KOPT-K1 (cell line): ENCODE data around the gene LLGL1.

ENCODE experiments used
- H3K27ac ChIP-seq: fragments of 200-600 bp; sonication (generic); 2 replicates; pipeline ENCODE4 v1.5.1; 2016; ENCODE audit warnings: antibody characterized with exemption, mild to moderate bottlenecking, low read depth, low read length; ENCODE audit not compliant: poor library complexity, severe bottlenecking
- H3K36me3 ChIP-seq: fragments of 200-600 bp; sonication (generic); 2 replicates; pipeline ENCODE4 v1.5.1; 2017; ENCODE audit warnings: antibody characterized with exemption, mild to moderate bottlenecking, low read length, moderate library complexity; ENCODE audit not compliant: insufficient read depth
- H3K9me3 ChIP-seq: fragments of 200-600 bp; sonication (generic); 2 replicates; pipeline ENCODE4 v1.5.1; 2017; ENCODE audit warnings: antibody characterized with exemption, low read length, mild to moderate bottlenecking; ENCODE audit not compliant: insufficient read depth, poor library complexity, severe bottlenecking

LLGL1 gene

DNA sequence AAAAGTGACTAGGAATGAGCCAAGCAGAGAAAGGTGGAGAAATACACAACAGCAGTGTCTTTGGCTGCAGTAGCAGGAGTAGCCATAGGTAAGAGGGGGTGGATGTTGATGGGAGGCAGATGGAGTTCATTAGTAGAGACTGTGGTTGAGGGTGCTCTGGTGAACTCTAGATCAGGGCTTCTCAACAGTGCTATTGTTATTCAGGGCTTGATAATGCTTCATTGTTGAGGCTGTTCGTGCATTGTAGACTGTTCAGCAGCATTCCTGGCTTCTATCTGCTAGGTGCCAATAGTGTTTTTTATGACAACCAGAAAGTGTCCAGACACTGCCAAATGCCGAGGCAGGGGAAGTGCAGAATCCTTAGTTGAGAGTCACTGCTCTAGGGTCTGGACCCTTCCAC lies 38.2 kb upstream of the LLGL1 start:
- no peak overlapping the region for H3K27ac ChIP-seq
- H3K36me3 ChIP-seq, result peaks cover 69% of the 10 kb centered on the region

DNA sequence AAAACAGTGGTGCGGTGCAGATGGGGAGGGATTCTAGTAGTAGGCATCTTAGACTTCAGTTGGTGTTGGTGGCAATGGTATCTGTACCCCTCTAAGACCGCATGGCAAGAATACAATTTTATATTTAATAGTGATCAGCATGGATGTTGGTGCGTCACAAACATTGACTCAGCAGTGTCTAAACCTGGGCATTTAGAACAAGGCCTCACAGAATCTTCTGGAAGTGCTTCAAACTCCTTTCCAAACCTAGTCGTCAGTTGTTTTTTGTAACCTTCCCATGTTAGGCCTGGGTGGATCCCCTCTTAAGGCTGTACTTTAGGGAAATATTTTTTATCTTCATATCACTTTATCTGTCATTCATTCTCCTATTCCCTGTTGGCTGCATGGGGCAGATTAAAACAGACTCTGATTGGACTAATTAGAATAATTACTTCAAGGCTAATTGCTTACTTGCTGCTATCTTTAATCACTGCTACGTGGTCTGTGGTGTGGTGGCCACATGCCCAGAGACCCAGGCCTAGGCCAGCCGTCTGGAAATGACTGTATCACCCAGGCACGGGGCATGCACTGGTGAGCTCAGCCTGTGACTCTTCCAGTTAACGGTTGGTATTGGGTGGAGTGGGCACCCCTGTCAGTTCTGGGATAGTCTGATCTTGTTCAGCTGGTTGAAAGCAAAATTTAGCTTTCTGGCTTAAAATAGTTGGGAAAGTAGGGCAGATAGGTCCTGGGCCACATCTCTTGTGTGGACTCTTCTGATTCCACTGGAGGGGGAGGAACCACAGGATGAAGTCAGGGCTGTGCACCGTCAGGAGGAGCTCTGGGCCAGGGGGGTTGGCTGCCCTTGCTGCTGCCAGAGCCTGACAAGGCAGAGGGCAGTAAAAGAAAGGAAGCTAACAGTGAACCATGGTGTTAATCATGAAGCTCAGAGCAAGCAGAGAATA lies 37.3 kb upstream of the LLGL1 start:
- Histone ChIP-seq H3K9me3 (no peaks in the 10 kb centered on the region), H3K27ac (no peak overlapping the region), H3K36me3 (peaks cover 78% of the 10 kb centered on the region)

More for the DNA sequence above, 38.2 kb upstream of the LLGL1 start:
- H3K9me3 ChIP-seq, result no peaks in the 10 kb centered on the region

DNA sequence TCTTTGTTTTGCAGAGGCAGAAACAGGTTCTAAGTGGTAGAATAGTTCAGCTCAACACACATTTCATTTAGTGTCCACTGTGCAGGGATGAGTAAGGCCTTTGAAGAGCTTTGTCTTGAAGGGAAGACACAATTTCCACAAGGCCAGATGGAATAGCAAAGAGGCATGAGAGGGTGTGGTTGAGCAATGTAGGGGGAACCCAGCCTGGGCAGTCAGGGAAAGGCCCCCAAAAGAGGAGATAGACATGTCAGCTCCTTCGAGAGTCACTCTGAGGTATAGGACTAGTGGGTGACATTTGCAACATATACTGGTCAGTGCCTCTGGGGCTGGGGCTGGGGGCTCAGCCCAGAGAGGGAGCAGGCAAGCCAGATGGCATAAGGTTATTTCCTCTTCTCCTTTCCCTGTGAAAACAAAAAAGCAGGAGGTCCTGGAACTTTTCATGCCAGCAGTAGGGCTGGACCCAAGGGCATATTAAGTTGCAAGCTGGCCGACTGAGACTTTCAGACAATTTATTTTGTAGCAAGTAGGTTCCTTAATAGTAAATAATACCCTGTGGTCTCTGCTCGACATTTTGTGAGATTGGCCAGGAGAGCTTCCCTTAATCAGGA lies 34.7 kb upstream of the LLGL1 start:
- no peaks in the 10 kb centered on the region for H3K9me3 ChIP-seq
- no peak overlapping the region for H3K27ac ChIP-seq
- H3K36me3 ChIP-seq, result peaks cover 99% of the 10 kb centered on the region

DNA sequence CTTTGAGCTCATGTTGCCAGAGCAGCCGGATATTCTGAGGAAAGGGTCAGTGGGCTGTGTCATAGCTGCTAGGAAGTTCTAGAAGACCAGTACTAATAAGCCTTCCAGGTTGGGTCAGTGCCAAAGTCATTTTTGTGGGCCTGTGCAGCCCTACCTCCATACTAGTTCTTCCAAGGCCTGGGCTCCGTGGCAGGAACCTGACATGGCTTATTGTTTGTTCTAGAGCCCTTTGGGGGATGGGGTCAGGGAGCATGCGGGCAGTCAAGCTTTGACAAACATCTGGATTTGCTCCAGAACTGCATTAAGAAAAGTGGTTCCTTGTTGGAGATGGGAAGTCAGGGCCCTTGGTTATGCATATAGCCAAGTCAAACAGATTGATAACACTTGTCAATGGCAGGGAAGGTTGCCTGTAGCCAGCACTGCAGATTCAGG lies 34.2 kb upstream of the LLGL1 start:
- Histone ChIP-seq H3K36me3 (peaks cover 99% of the 10 kb centered on the region), H3K9me3 (no peaks in the 10 kb centered on the region), H3K27ac (no peak overlapping the region)

- H3K27ac ChIP-seq, result no peak overlapping the region
- no peaks in the 10 kb centered on the region for H3K9me3 ChIP-seq
- peaks cover 99% of the 10 kb centered on the region for H3K36me3 ChIP-seq
Measured at GRCh38 chr17:18191967-18192366, 33.5 kb upstream of the LLGL1 start.

DNA sequence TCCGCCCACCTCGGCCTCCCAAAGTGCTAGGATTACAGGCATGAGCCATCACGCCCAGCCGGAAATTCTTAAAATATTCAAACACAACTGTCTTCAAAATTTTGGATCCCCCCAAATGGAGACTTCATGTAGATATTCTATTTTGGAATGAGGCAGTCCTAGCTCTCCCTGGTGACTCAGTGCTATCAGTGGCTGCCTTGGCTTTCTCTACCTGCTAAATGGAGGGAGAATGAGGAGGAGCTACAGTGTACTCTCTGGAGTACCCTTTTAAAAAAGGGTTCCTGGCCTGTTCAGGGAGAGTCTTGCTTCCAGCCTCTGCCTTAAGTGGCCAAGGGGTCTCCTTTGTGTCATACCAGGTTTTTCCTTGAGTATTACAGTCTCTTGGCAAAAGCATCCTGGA lies 31.0 kb upstream of the LLGL1 start:
- Histone ChIP-seq H3K27ac (no peak overlapping the region), H3K36me3 (peaks cover 100% of the 10 kb centered on the region), H3K9me3 (no peaks in the 10 kb centered on the region)

DNA sequence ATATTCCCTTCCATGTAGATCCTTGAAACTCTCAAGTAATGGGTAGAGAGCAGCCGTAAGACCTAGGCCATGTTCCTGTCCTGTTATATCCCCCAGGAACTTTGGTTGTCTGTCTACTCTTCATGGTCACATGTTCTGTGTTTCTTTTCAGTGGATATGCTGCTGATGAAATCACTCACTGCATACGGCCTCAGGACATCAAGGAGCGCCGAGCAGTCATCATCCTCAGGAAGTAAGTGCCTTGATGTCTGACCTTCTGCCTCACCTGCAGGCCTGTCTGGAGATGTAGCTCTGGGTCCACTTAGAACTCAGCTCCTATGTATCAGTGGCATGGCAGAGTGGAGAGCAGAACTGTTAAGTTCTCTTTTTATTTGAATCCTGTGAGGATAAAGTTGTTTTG lies 30.6 kb upstream of the LLGL1 start:
- H3K36me3 ChIP-seq, result peaks cover 100% of the 10 kb centered on the region
- H3K27ac ChIP-seq, result no peak overlapping the region
- H3K9me3 ChIP-seq, result no peaks in the 10 kb centered on the region

DNA sequence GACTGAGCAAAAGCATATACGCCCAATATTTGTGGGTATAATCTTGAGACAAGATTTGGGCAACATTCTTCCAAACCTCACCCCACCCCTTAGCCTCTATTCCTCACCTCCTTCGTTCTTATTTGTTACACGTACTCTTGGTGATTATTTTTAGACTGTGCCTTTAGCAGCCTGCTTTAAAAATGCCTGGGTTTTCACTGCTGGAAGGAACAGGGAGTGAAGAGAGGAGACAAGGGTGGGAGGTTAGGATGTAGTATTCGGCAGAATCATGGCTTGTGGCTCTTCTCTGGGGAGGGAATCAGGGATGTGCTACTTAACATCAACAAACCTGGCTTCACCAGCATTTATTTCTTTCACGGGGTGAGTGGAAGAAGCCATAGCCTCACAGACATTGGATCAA lies 30.2 kb upstream of the LLGL1 start:
- H3K27ac ChIP-seq, result no peak overlapping the region
- peaks cover 99% of the 10 kb centered on the region for H3K36me3 ChIP-seq
- no peaks in the 10 kb centered on the region for H3K9me3 ChIP-seq

DNA sequence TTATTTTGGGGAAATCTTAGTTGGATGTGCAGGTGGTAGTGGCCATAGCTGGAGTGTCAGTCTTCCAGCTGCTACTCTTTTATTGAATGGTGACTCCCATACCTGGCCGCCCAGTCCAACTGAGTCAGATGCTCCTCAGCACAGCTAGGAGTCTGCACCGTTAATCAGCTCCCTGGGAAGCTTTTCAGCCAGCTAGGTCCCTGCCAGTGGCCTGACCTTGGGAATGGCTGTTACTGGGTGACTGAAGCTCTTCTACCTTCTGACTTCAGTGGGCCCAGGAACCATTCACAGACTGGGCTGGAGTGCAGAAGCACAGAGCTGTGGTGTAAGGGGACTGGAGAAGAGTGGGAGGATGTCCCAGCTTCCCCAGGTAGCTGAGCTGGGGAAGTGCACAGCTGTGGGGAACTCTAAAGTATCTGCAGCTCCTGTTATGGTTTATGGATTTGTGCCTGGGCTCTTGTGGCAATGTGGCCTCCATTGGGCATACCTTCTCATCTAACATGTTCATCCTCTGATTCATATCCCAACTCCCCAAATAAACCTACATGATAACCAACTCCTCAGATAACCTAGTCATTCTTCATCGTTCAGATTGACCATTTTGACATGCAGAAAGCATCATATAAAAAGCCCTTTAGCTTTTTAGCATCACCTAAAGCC lies 27.8 kb upstream of the LLGL1 start:
- peaks cover 96% of the 10 kb centered on the region for H3K36me3 ChIP-seq
- H3K9me3 ChIP-seq, result no peaks in the 10 kb centered on the region
- H3K27ac ChIP-seq, result no peak overlapping the region

DNA sequence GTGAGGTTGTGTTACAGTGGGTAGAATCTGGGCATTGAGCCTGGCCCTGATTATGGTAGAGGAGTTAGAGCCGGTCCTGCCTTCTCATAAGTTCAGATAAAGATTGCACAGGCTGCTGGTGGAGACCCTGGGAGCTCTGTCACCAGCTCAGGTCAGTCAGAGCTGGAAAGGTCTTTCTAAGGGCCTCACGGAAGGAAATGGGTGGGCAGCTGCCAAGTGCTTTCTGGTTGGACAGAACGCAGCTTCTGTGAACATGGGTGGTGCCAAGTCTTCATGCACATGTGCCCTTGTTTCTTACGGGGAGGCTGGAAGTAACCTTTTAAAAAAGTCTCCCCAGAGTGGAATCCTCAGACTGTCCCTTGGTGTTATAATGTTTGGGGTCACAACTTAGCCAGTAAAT lies 26.9 kb upstream of the LLGL1 start:
- H3K36me3 ChIP-seq, result peaks cover 95% of the 10 kb centered on the region
- H3K27ac ChIP-seq, result no peak overlapping the region
- no peaks in the 10 kb centered on the region for H3K9me3 ChIP-seq

GRCh38 chr17:18201108-18201507 lies 24.3 kb upstream of the LLGL1 start:
- no peak overlapping the region for H3K27ac ChIP-seq
- peaks cover 95% of the 10 kb centered on the region for H3K36me3 ChIP-seq
- no peaks in the 10 kb centered on the region for H3K9me3 ChIP-seq

- Histone ChIP-seq H3K27ac (no peak overlapping the region), H3K36me3 (peaks cover 95% of the 10 kb centered on the region), H3K9me3 (no peaks in the 10 kb centered on the region)
Measured at GRCh38 chr17:18203308-18203707, 22.1 kb upstream of the LLGL1 start.

GRCh38 chr17:18205861-18206260 lies 19.6 kb upstream of the LLGL1 start:
- Histone ChIP-seq H3K36me3 (peaks cover 96% of the 10 kb centered on the region), H3K27ac (no peak overlapping the region)

DNA sequence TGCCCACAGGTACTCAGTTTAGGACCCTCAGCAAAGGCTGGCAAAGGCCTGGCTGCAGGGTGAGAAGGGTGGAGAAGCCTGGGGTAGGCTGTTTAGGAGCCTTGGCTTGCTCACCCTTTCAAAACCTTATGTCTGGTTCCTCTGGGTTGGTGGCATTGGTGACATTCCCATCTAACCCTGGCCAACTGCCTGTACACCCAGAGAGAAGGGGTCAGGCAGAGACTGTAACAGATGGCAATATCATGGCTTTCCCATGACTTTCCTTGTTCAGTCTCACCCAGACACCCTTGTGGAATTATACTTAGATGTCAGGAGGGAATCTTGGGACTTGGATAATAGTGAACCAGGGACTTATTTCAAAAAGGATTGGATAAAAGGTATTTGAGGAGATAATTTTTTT lies 18.5 kb upstream of the LLGL1 start:
- H3K9me3 ChIP-seq, result no peaks in the 10 kb centered on the region
- no peak overlapping the region for H3K27ac ChIP-seq
- peaks cover 90% of the 10 kb centered on the region for H3K36me3 ChIP-seq

More at GRCh38 chr17:18205861-18206260, 19.6 kb upstream of the LLGL1 start:
- H3K9me3 ChIP-seq, result no peaks in the 10 kb centered on the region

DNA sequence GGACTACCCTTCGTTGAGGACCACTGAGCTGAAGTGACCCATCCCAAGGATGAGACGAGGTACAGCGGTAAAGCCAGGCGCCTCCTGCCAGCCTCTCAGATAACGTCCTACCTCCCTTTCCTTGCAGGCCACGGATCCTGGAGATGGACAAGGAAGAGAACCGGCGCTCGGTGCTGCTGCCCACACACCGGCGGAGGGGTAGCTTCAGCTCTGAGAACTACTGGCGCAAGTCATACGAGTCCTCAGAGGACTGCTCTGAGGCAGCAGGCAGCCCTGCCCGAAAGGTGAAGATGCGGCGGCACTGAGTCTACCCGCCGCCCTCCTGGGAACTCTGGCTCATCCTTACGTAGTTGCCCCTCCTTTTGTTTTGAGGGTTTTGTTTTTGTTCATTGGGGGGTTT lies 17.3 kb upstream of the LLGL1 start:
- H3K9me3 ChIP-seq, result no peaks in the 10 kb centered on the region
- H3K36me3 ChIP-seq, result peaks cover 81% of the 10 kb centered on the region
- H3K27ac ChIP-seq, result no peak overlapping the region
